Activated naive CD4-positive, alpha-beta T cell treated with anti-CD3 and anti-CD28 coated beads, Interleukin-2, amount 10 ng/mL, durations not matched to agents 7 days and 5 days (primary cell): ENCODE measurements around the gene MYO7B.

Experiments
- CTCF ChIA-PET: fragments of 350-600 bp; sonication (Branson Sonifier 250); formaldehyde crosslinking; loops from one replicate; lab custom pipeline; 2021; ENCODE audit warnings: antibody characterized with exemption; lab: Charles Lee
- DNase-seq: peaks from one replicate; pipeline ENCODE4 v3.0.0-alpha.2; 2020
- H3K27ac Mint-ChIP-seq: one replicate; pipeline ENCODE4 v1.8.0; 2021; ENCODE audit warnings: mild to moderate bottlenecking, moderate library complexity, mixed read lengths
- H3K27me3 Mint-ChIP-seq: one replicate; pipeline ENCODE4 v1.8.0; 2021; ENCODE audit warnings: mild to moderate bottlenecking, mixed read lengths
- H3K36me3 Mint-ChIP-seq: one replicate; pipeline ENCODE4 v1.8.0; 2021; ENCODE audit warnings: mixed read lengths
- H3K4me1 Mint-ChIP-seq: one replicate; pipeline ENCODE4 v1.8.0; 2021; ENCODE audit warnings: mixed read lengths
- H3K4me3 Mint-ChIP-seq: one replicate; pipeline ENCODE4 v1.8.0; 2021; ENCODE audit warnings: mild to moderate bottlenecking, moderate library complexity, mixed read lengths
- H3K9me3 Mint-ChIP-seq: one replicate; pipeline ENCODE4 v1.8.0; 2021; ENCODE audit warnings: mixed read lengths

MYO7B gene

GRCh38 chr2:127551221-127551930 lies 15.9 kb downstream of the MYO7B start:
- H3K4me3 Mint-ChIP-seq, result no peak overlapping the region
- no peak for DNase-seq
- H3K36me3 Mint-ChIP-seq, result no peaks in the 10 kb centered on the region
- H3K4me1 Mint-ChIP-seq, result peaks cover 8% of the 10 kb centered on the region
- H3K27ac Mint-ChIP-seq, result no peak overlapping the region
- CTCF ChIA-PET, result no interaction called here
- H3K27me3 Mint-ChIP-seq, result peaks cover 88% of the 10 kb centered on the region
- no peaks in the 10 kb centered on the region for H3K9me3 Mint-ChIP-seq

GRCh38 chr2:127552336-127552735 lies 16.9 kb downstream of the MYO7B start:
- Mint-ChIP-seq H3K27me3 (peaks cover 88% of the 10 kb centered on the region), H3K9me3 (peaks cover 6% of the 10 kb centered on the region), H3K4me1 (peaks cover 8% of the 10 kb centered on the region), H3K4me3 (no peak overlapping the region), H3K27ac (no peak overlapping the region), H3K36me3 (no peaks in the 10 kb centered on the region)
- DNase-seq, result no peak
- CTCF ChIA-PET, result no interaction called here

GRCh38 chr2:127552846-127553245 lies 17.4 kb downstream of the MYO7B start:
- H3K4me3 Mint-ChIP-seq, result no peak overlapping the region
- peaks cover 8% of the 10 kb centered on the region for H3K4me1 Mint-ChIP-seq
- H3K36me3 Mint-ChIP-seq, result no peaks in the 10 kb centered on the region
- no peak for DNase-seq
- no peak overlapping the region for H3K27ac Mint-ChIP-seq
- peaks cover 88% of the 10 kb centered on the region for H3K27me3 Mint-ChIP-seq
- CTCF ChIA-PET, result no interaction called here
- H3K9me3 Mint-ChIP-seq, result peaks cover 6% of the 10 kb centered on the region

GRCh38 chr2:127558911-127559310 lies 23.4 kb downstream of the MYO7B start:
- peaks cover 4% of the 10 kb centered on the region for H3K36me3 Mint-ChIP-seq
- CTCF ChIA-PET, result interaction anchor here (1.5 kb wide), 1 partner anchor 9 kb away, joined by 3 read pairs; no protein-coding TSS in a partner anchor
- H3K9me3 Mint-ChIP-seq, result peaks cover 6% of the 10 kb centered on the region
- H3K27me3 Mint-ChIP-seq, result peaks cover 56% of the 10 kb centered on the region
- no peak overlapping the region for H3K4me3 Mint-ChIP-seq
- no peak for DNase-seq
- no peak overlapping the region for H3K27ac Mint-ChIP-seq
- peaks cover 19% of the 10 kb centered on the region for H3K4me1 Mint-ChIP-seq

- Mint-ChIP-seq H3K9me3 (peaks cover 6% of the 10 kb centered on the region), H3K4me1 (peaks cover 24% of the 10 kb centered on the region), H3K27ac (no peak overlapping the region), H3K4me3 (no peak overlapping the region), H3K36me3 (peaks cover 4% of the 10 kb centered on the region), H3K27me3 (peaks cover 51% of the 10 kb centered on the region)
- DNase-seq, result no peak
- CTCF ChIA-PET, result interaction anchor here (1.5 kb wide), 1 partner anchor 10 kb away, joined by 3 read pairs; no protein-coding TSS in a partner anchor
Measured at GRCh38 chr2:127559454-127559853, 24.0 kb downstream of the MYO7B start.

- peaks cover 6% of the 10 kb centered on the region for H3K9me3 Mint-ChIP-seq
- H3K27me3 Mint-ChIP-seq, result peaks cover 48% of the 10 kb centered on the region
- DNase-seq, result no peak
- CTCF ChIA-PET, result no interaction called here
- no peak overlapping the region for H3K4me3 Mint-ChIP-seq
- peaks cover 21% of the 10 kb centered on the region for H3K4me1 Mint-ChIP-seq
- no peak overlapping the region for H3K27ac Mint-ChIP-seq
- H3K36me3 Mint-ChIP-seq, result peaks cover 4% of the 10 kb centered on the region
Measured at GRCh38 chr2:127560201-127560930, 24.9 kb downstream of the MYO7B start.

- peaks cover 48% of the 10 kb centered on the region for H3K27me3 Mint-ChIP-seq
- H3K9me3 Mint-ChIP-seq, result peaks cover 6% of the 10 kb centered on the region
- DNase-seq, result no peak
- CTCF ChIA-PET, result no interaction called here
- H3K4me1 Mint-ChIP-seq, result peaks cover 17% of the 10 kb centered on the region
- no peak overlapping the region for H3K27ac Mint-ChIP-seq
- no peak overlapping the region for H3K4me3 Mint-ChIP-seq
- H3K36me3 Mint-ChIP-seq, result peaks cover 4% of the 10 kb centered on the region
Measured at GRCh38 chr2:127560931-127561280, 25.4 kb downstream of the MYO7B start.

GRCh38 chr2:127561371-127561770 lies 25.9 kb downstream of the MYO7B start:
- Mint-ChIP-seq H3K9me3 (peaks cover 6% of the 10 kb centered on the region), H3K27me3 (peaks cover 46% of the 10 kb centered on the region), H3K36me3 (peaks cover 4% of the 10 kb centered on the region), H3K4me1 (peaks cover 17% of the 10 kb centered on the region), H3K4me3 (no peak overlapping the region), H3K27ac (no peak overlapping the region)
- CTCF ChIA-PET, result no interaction called here
- DNase-seq, result no peak

- Mint-ChIP-seq H3K4me1 (peaks cover 17% of the 10 kb centered on the region), H3K36me3 (peaks cover 4% of the 10 kb centered on the region), H3K27ac (peak overlapping the region; percentile 84), H3K27me3 (peaks cover 44% of the 10 kb centered on the region), H3K9me3 (no peaks in the 10 kb centered on the region), H3K4me3 (no peak overlapping the region)
- no peak for DNase-seq
- CTCF ChIA-PET, result no interaction called here
Measured at GRCh38 chr2:127562936-127563335, 27.5 kb downstream of the MYO7B start.

GRCh38 chr2:127563458-127564428 lies 28.3 kb downstream of the MYO7B start:
- Mint-ChIP-seq H3K4me1 (peaks cover 17% of the 10 kb centered on the region), H3K36me3 (peaks cover 4% of the 10 kb centered on the region), H3K4me3 (peak overlapping the region; percentile 21), H3K27me3 (peaks cover 45% of the 10 kb centered on the region), H3K9me3 (no peaks in the 10 kb centered on the region), H3K27ac (peak overlapping the region; percentile 84)
- peak; percentile 46 for DNase-seq
- CTCF ChIA-PET, result interaction anchor here (1.7 kb wide), 1 partner anchor 28 kb away, joined by 9 read pairs; no protein-coding TSS in a partner anchor

- CTCF ChIA-PET, result interaction anchor here (1.7 kb wide), 1 partner anchor 27 kb away, joined by 9 read pairs; no protein-coding TSS in a partner anchor
- no peak overlapping the region for H3K4me3 Mint-ChIP-seq
- DNase-seq, result no peak
- H3K36me3 Mint-ChIP-seq, result peaks cover 4% of the 10 kb centered on the region
- no peaks in the 10 kb centered on the region for H3K9me3 Mint-ChIP-seq
- H3K27me3 Mint-ChIP-seq, result peaks cover 43% of the 10 kb centered on the region
- H3K27ac Mint-ChIP-seq, result peak overlapping the region; percentile 84
- H3K4me1 Mint-ChIP-seq, result peaks cover 17% of the 10 kb centered on the region
Measured at GRCh38 chr2:127564429-127565260, 29.2 kb downstream of the MYO7B start.

GRCh38 chr2:127565261-127566138 lies 30.0 kb downstream of the MYO7B start:
- Mint-ChIP-seq H3K4me1 (peaks cover 17% of the 10 kb centered on the region), H3K27me3 (peaks cover 43% of the 10 kb centered on the region), H3K4me3 (no peak overlapping the region), H3K9me3 (no peaks in the 10 kb centered on the region), H3K36me3 (peaks cover 4% of the 10 kb centered on the region), H3K27ac (no peak overlapping the region)
- CTCF ChIA-PET, result interaction anchor here (1.4 to 1.7 kb wide), 2 partner anchors 26 kb away, joined by 7 to 9 read pairs; no protein-coding TSS in a partner anchor
- DNase-seq, result no peak
